ENCODE results near the gene ZNF213.
A peak's percentile ranks its signal among the peaks of the same experiment; 100 is the strongest.

Gene ZNF213

GRCh38 chr16:3183445-3184139 is 48.8 kb downstream of the ZNF213 start:
- no peaks in the 10 kb centered on the region for H3K9me3 ChIP-seq
- peaks cover 0 to 22% (median 17%) of the 10 kb centered on the region in 4 donors for H3K4me1 ChIP-seq
- peaks cover 3 to 100% of the 10 kb centered on the region in 2 donors for H3K27me3 ChIP-seq
- H3K27ac ChIP-seq: no peak overlapping the region
- no peak for DNase-seq
- H3K4me3 ChIP-seq: no peak overlapping the region
- intact Hi-C loops (cut with DNase I; ENCODE audit: low total_unique reads): no loop called here
- H3K36me3 ChIP-seq: no peaks in the 10 kb centered on the region
- no peak for TF ChIP-seq CTCF (IDR thresholded peaks at IDR 0.05)

- DNase-seq: no peak
- Histone ChIP-seq H3K27me3 (peaks cover 12 to 100% of the 10 kb centered on the region in 2 donors), H3K9me3 (no peaks in the 10 kb centered on the region), H3K4me3 (no peak overlapping the region), H3K27ac (no peak overlapping the region), H3K4me1 (peaks cover 0 to 35% (median 26%) of the 10 kb centered on the region in 4 donors), H3K36me3 (no peaks in the 10 kb centered on the region)
- no peak for TF ChIP-seq CTCF (IDR thresholded peaks at IDR 0.05)
- intact Hi-C loops (cut with DNase I; ENCODE audit: low total_unique reads): no loop called here
These were observed 52.3 kb downstream of the ZNF213 start for GRCh38 chr16:3186946-3187690.

- no peaks in the 10 kb centered on the region for H3K36me3 ChIP-seq
- H3K27ac ChIP-seq: no peak within 1 kb of the TSS
- peaks cover 0 to 28% (median 19%) of the 10 kb centered on the region in 4 donors for H3K4me1 ChIP-seq
- no peak for DNase-seq
- intact Hi-C loops (cut with DNase I; ENCODE audit: low total_unique reads): no loop called here
- no peaks in the 10 kb centered on the region for H3K9me3 ChIP-seq
- peaks cover 12 to 100% of the 10 kb centered on the region in 2 donors for H3K27me3 ChIP-seq
- peak within 1 kb of the TSS in 1 of 2 donors; percentile 2 for H3K4me3 ChIP-seq
- TF ChIP-seq CTCF (IDR thresholded peaks at IDR 0.05): no peak
These were observed 53.2 kb downstream of the ZNF213 start, which contains the start of gene OR1F1 for GRCh38 chr16:3187798-3188674. OR1F1 (plus strand) TSS chr16:3188204.

- Histone ChIP-seq H3K9me3 (no peaks in the 10 kb centered on the region), H3K36me3 (no peaks in the 10 kb centered on the region), H3K27me3 (peaks cover 15 to 100% of the 10 kb centered on the region in 2 donors), H3K4me1 (peaks cover 0 to 22% (median 14%) of the 10 kb centered on the region in 4 donors), H3K27ac (no peak overlapping the region), H3K4me3 (peak overlapping the region in 1 of 2 donors; percentile 2)
- DNase-seq: no peak
- intact Hi-C loops (cut with DNase I; ENCODE audit: low total_unique reads): no loop called here
- TF ChIP-seq CTCF (IDR thresholded peaks at IDR 0.05): no peak
These were observed 53.8 kb downstream of the ZNF213 start for GRCh38 chr16:3188675-3188924.

GRCh38 chr16:3188925-3189825 is 54.3 kb downstream of the ZNF213 start:
- Histone ChIP-seq H3K27me3 (peaks cover 15 to 100% of the 10 kb centered on the region in 2 donors), H3K9me3 (no peaks in the 10 kb centered on the region), H3K4me1 (peaks cover 0 to 19% (median 13%) of the 10 kb centered on the region in 4 donors), H3K36me3 (no peaks in the 10 kb centered on the region), H3K27ac (no peak overlapping the region), H3K4me3 (peak overlapping the region in 1 of 2 donors; percentile 2)
- TF ChIP-seq CTCF (IDR thresholded peaks at IDR 0.05): no peak
- intact Hi-C loops (cut with DNase I; ENCODE audit: low total_unique reads): no loop called here
- DNase-seq: no peak

Measured in tibial artery (tissue), 4 donors.